SK-N-SH (cell line): ENCODE data around the gene MEIS2. TPM values are rescaled to one million over a fixed set of nuclear protein-coding genes. Genes with fewer than 3 reads are reported as not detected.

Experiments
- CTCF ChIA-PET: fragments of 300-600, 350-600 bp; formaldehyde crosslinking; extraction: SDS; loops from one replicate; lab custom pipeline; 2021; lab: Yijun Ruan, JAX
- POLR2A ChIA-PET: fragments of 350-600 bp; sonication (Branson Sonifier 250); formaldehyde crosslinking; extraction: SDS; loops from one replicate; lab custom pipeline; 2020; ENCODE audit warnings: antibody characterized with exemption, inconsistent platforms; lab: Yijun Ruan, JAX
- DNase-seq: peaks from one replicate; pipeline ENCODE4 v3.0.0; 2012
- H2AFZ ChIP-seq: fragments of 200-600 bp; sonication (generic); 2 replicates; pipeline ENCODE4 v1.8.1; 2016; ENCODE audit warnings: antibody characterized with exemption, mild to moderate bottlenecking, low read depth
- H3F3A ChIP-seq: fragments of 200-600 bp; sonication (generic); replicated peaks from 2 replicates; pipeline ENCODE3; 2016; ENCODE audit warnings: antibody characterized with exemption, mild to moderate bottlenecking; ENCODE audit not compliant: insufficient read depth
- H3K27ac ChIP-seq, 2 experiments: fragments of 200-500 bp in 1 of 2; fragments of 200-600 bp in 1 of 2; sonication (Bioruptor generic) in 1 of 2; sonication (generic), shearing (Covaris generic) in 1 of 2; 2 replicates each; pipeline versions ENCODE4 v1.5.1 to v1.6.1; 2014 to 2016; ENCODE audit warnings: low read depth in 2 of 2, inconsistent platforms in 1 of 2, low read length in 1 of 2, mild to moderate bottlenecking in 1 of 2, mixed read lengths in 1 of 2
- H3K27me3 ChIP-seq: fragments of 200-600 bp; sonication (generic), shearing (Covaris generic); 2 replicates; pipeline ENCODE4 v1.6.1; 2016; ENCODE audit warnings: mixed run types; ENCODE audit not compliant: insufficient read depth
- H3K36me3 ChIP-seq, 2 experiments: fragments of 200-500 bp in 1 of 2; fragments of 200-600 bp in 1 of 2; sonication (Bioruptor generic) in 1 of 2; sonication (generic) in 1 of 2; replicated peaks in 1 of 2; 2 replicates each; pipeline versions ENCODE3 to v1.5.1; 2014 to 2016; ENCODE audit warnings: low read length in 1 of 2, mild to moderate bottlenecking in 1 of 2; ENCODE audit not compliant: insufficient read depth in 2 of 2, control insufficient read depth in 1 of 2
- H3K4me1 ChIP-seq, 2 experiments: fragments of 200-500 bp in 1 of 2; fragments of 200-600 bp in 1 of 2; sonication (Bioruptor generic) in 1 of 2; sonication (generic), shearing (Covaris generic) in 1 of 2; 2 replicates each; pipeline versions ENCODE4 v1.5.1 to v1.6.1; 2014 to 2016; ENCODE audit warnings: low read depth in 1 of 2, low read length in 1 of 2, mixed run types in 1 of 2; ENCODE audit not compliant: insufficient read depth in 2 of 2, control insufficient read depth in 1 of 2
- H3K4me2 ChIP-seq: fragments of 200-600 bp; sonication (generic), shearing (Covaris generic); 2 replicates; pipeline ENCODE4 v1.6.1; 2017; ENCODE audit warnings: mixed run types
- H3K4me3 ChIP-seq, 2 experiments: fragments of 200-500 bp in 1 of 2; fragments of 200-600 bp in 1 of 2; sonication (Bioruptor generic) in 1 of 2; sonication (generic), shearing (Covaris generic) in 1 of 2; 2 replicates each; pipeline versions ENCODE4 v1.5.1 to v1.8.1; 2014 to 2016; ENCODE audit warnings: low read depth in 2 of 2, inconsistent platforms in 1 of 2, low read length in 1 of 2, mild to moderate bottlenecking in 1 of 2, mixed read lengths in 1 of 2, moderate library complexity in 1 of 2
- H3K79me2 ChIP-seq: fragments of 200-600 bp; sonication (generic); 2 replicates; pipeline ENCODE4 v1.8.1; 2017; ENCODE audit warnings: mild to moderate bottlenecking; ENCODE audit not compliant: insufficient read depth
- H3K9ac ChIP-seq: fragments of 200-600 bp; sonication (generic); 2 replicates; pipeline ENCODE4 v1.6.1; 2017; ENCODE audit warnings: mixed run types
- H3K9me2 ChIP-seq: fragments of 200-600 bp; sonication (generic); 2 replicates; pipeline ENCODE4 v1.6.1; 2017; ENCODE audit warnings: mixed run types
- H3K9me3 ChIP-seq: fragments of 200-600 bp; sonication (generic); 2 replicates; pipeline ENCODE4 v1.6.1; 2017; ENCODE audit warnings: mixed run types, mild to moderate bottlenecking, moderate library complexity
- H4K20me1 ChIP-seq: fragments of 200-600 bp; sonication (generic); 2 replicates; pipeline ENCODE4 v1.6.1; 2017; ENCODE audit warnings: mild to moderate bottlenecking, mixed run types; ENCODE audit not compliant: insufficient read depth
- EZH2phosphoT487 ChIP-seq: fragments of 200-600 bp; sonication (generic); IDR thresholded peaks from 2 replicates; pipeline ENCODE4 v1.6.1; 2017; ENCODE audit warnings: low read depth, mixed run types, mild to moderate bottlenecking, antibody characterized with exemption, moderate library complexity, borderline replicate concordance
- IRF3 ChIP-seq: fragments of 150-350 bp; IDR thresholded peaks from 2 replicates; pipeline ENCODE4 v1.6.1; 2016; ENCODE audit warnings: mild to moderate bottlenecking, low read depth, low read length
- JUND ChIP-seq: IDR thresholded peaks from 2 replicates; pipeline ENCODE4 v1.4.0; 2012
- MEF2A ChIP-seq: IDR thresholded peaks from 2 replicates; pipeline ENCODE4 v1.4.0; 2012; ENCODE audit warnings: low read depth, borderline replicate concordance
- NFIC ChIP-seq: IDR thresholded peaks from 2 replicates; pipeline ENCODE4 v1.4.0; 2012; ENCODE audit warnings: borderline replicate concordance
- NRF1 ChIP-seq: IDR thresholded peaks from 2 replicates; pipeline ENCODE4 v1.6.1; 2012; ENCODE audit warnings: low read depth, mild to moderate bottlenecking, low read length
- POLR2AphosphoS5 ChIP-seq: IDR thresholded peaks from 2 replicates; pipeline ENCODE4 v1.6.1; 2012; ENCODE audit warnings: low read depth, low read length
- SIN3A ChIP-seq: IDR thresholded peaks from 2 replicates; pipeline ENCODE4 v1.6.1; 2012; ENCODE audit warnings: low read depth, mild to moderate bottlenecking, low read length, moderate library complexity, borderline replicate concordance
- TAF1 ChIP-seq: IDR thresholded peaks from 2 replicates; pipeline ENCODE4 v1.6.1; 2012; ENCODE audit warnings: low read depth, mild to moderate bottlenecking, low read length, moderate library complexity, borderline replicate concordance
- TCF12 ChIP-seq: IDR thresholded peaks from 2 replicates; pipeline ENCODE4 v1.4.0; 2012
- TEAD4 ChIP-seq: IDR thresholded peaks from 2 replicates; pipeline ENCODE4 v1.4.0; 2012; ENCODE audit warnings: mild to moderate bottlenecking, borderline replicate concordance; ENCODE audit not compliant: insufficient read depth
- USF1 ChIP-seq: IDR thresholded peaks from 2 replicates; pipeline ENCODE4 v1.4.0; 2012; ENCODE audit warnings: low read depth, borderline replicate concordance
- YY1 ChIP-seq: IDR thresholded peaks from 2 replicates; pipeline ENCODE4 v1.4.0; 2012; ENCODE audit warnings: low read depth, mild to moderate bottlenecking
- ZBTB33 ChIP-seq: IDR thresholded peaks from 2 replicates; pipeline ENCODE4 v1.4.0; 2012; ENCODE audit warnings: low read depth, borderline replicate concordance
- WGBS: methylation state at CpG from one replicate; pipeline ENCODE4 v1.1.6; 2017; ENCODE audit warnings: low lambda C conversion rate; 5-methylcytosine and 5-hydroxymethylcytosine counted together
- polyA plus RNA-seq, 3 experiments: library from polyadenylated mRNA; depleted of rRNA; stranded (reverse); fragments of >200 nt; gene quantifications; 2 replicates each; pipeline ENCODE4 v1.2.3, GENCODE V29; 2012

Gene MEIS2
- polyA plus RNA-seq, 1 of the 3 experiments (the other 2 are of a cell fraction) = 146 TPM

GRCh38 chr15:36879568-36880222 is 220.7 kb downstream of the MEIS2 start:
- H3K27ac ChIP-seq = no peak overlapping the region
- H3K79me2 ChIP-seq = no peaks in the 10 kb centered on the region
- H4K20me1 ChIP-seq = no peaks in the 10 kb centered on the region
- H3K4me2 ChIP-seq = no peak overlapping the region
- peaks cover 2% of the 10 kb centered on the region for H3F3A ChIP-seq
- WGBS = 96% methylated on average over 25 of the region's 25 CpGs
- ChIA-PET POLR2A (no interaction called here), CTCF (interaction anchor here (1.0 to 1.1 kb wide), 2 partner anchors 8 to 379 kb away, joined by 3 read pairs; no protein-coding TSS in a partner anchor)
- no peak overlapping the region for H3K9ac ChIP-seq
- H3K9me3 ChIP-seq = no peaks in the 10 kb centered on the region
- H3K4me1 ChIP-seq = peaks cover 0 to 8% of the 10 kb centered on the region in 2 experiments; a peak in 2 of 4 replicates
- no peak overlapping the region for H2AFZ ChIP-seq
- TF ChIP-seq IRF3 = no peak
- TF ChIP-seq NFIC = no peak
- no peak for TF ChIP-seq NRF1
- TF ChIP-seq TCF12 = no peak
- TF ChIP-seq EZH2phosphoT487 = no peak
- TF ChIP-seq, all 33 proteins: peak for 0
- DNase-seq = no peak
- no peak overlapping the region for H3K4me3 ChIP-seq
- no peaks in the 10 kb centered on the region for H3K27me3 ChIP-seq
- no peaks in the 10 kb centered on the region for H3K36me3 ChIP-seq
- no peaks in the 10 kb centered on the region for H3K9me2 ChIP-seq

GRCh38 chr15:36878684-36879262 is 221.6 kb downstream of the MEIS2 start:
- peaks cover 0 to under 1% of the 10 kb centered on the region in 2 experiments; a peak in 2 of 4 replicates for H3K4me1 ChIP-seq
- no peak overlapping the region for H3K9ac ChIP-seq
- no peaks in the 10 kb centered on the region for H3K27me3 ChIP-seq

GRCh38 chr15:36877796-36878683 is 222.3 kb downstream of the MEIS2 start:
- Histone ChIP-seq H3K27ac (no peak overlapping the region), H3K4me3 (no peak overlapping the region), H2AFZ (no peak overlapping the region), H3K79me2 (no peaks in the 10 kb centered on the region), H3K9ac (no peak overlapping the region), H4K20me1 (no peaks in the 10 kb centered on the region), H3K4me2 (no peak overlapping the region), H3K36me3 (no peaks in the 10 kb centered on the region), H3K4me1 (no peaks in the 10 kb centered on the region; a peak in 1 of 4 replicates), H3K9me3 (no peaks in the 10 kb centered on the region), H3K27me3 (no peaks in the 10 kb centered on the region), H3F3A (no peaks in the 10 kb centered on the region), H3K9me2 (no peaks in the 10 kb centered on the region)
- ChIA-PET CTCF (interaction anchor here (1.1 to 2.3 kb wide), 2 partner anchors 377 to 1003 kb away, joined by 3 to 6 read pairs; no protein-coding TSS in a partner anchor), POLR2A (no interaction called here)
- no peak for DNase-seq
- 94% methylated on average over 24 of the region's 38 CpGs for WGBS
- TF ChIP-seq SIN3A (no peak), NFIC (no peak), MEF2A (no peak), JUND (no peak), TAF1 (no peak), POLR2AphosphoS5 (no peak), USF1 (no peak), EZH2phosphoT487 (no peak), YY1 (no peak), ZBTB33 (no peak)

More at GRCh38 chr15:36878684-36879262, 221.6 kb downstream of the MEIS2 start:
- no peaks in the 10 kb centered on the region for H3K9me3 ChIP-seq
- no peak overlapping the region for H3K27ac ChIP-seq
- no peaks in the 10 kb centered on the region for H3F3A ChIP-seq
- H3K36me3 ChIP-seq = no peaks in the 10 kb centered on the region
- POLR2A ChIA-PET = no interaction called here
- DNase-seq = no peak
- no peaks in the 10 kb centered on the region for H3K9me2 ChIP-seq
- no peak overlapping the region for H3K4me3 ChIP-seq
- no peaks in the 10 kb centered on the region for H4K20me1 ChIP-seq
- H3K4me2 ChIP-seq = no peak overlapping the region
- 95% methylated on average over 11 of the region's 12 CpGs for WGBS
- CTCF ChIA-PET = interaction anchor here (1.1 to 2.3 kb wide), 2 partner anchors 378 to 1002 kb away, joined by 3 to 6 read pairs; no protein-coding TSS in a partner anchor
- H3K79me2 ChIP-seq = no peaks in the 10 kb centered on the region
- no peak overlapping the region for H2AFZ ChIP-seq
- TF ChIP-seq TEAD4 = no peak
